Loucy (cell line): ENCODE data around the gene CERS5.

ENCODE experiments used
- H2AFZ ChIP-seq: fragments of 200-600 bp; sonication (generic); 2 replicates; pipeline ENCODE4 v1.6.0; 2016; ENCODE audit warnings: antibody characterized with exemption, mild to moderate bottlenecking, low read length, moderate library complexity
- H3F3A ChIP-seq: fragments of 200-600 bp; 2 replicates; pipeline ENCODE4 v1.6.0; 2016; ENCODE audit warnings: antibody characterized with exemption, low read depth, mild to moderate bottlenecking
- H3K27me3 ChIP-seq: fragments of 200-600 bp; sonication (generic); 2 replicates; pipeline ENCODE4 v1.6.1; 2014; ENCODE audit warnings: low read length, mild to moderate bottlenecking; ENCODE audit not compliant: insufficient read depth, poor library complexity, severe bottlenecking
- H3K36me3 ChIP-seq: fragments of 200-600 bp; sonication (generic); 2 replicates; pipeline ENCODE4 v1.6.1; 2016; ENCODE audit warnings: low read length; ENCODE audit not compliant: insufficient read depth
- H3K4me1 ChIP-seq: fragments of 200-600 bp; sonication (generic); 2 replicates; pipeline ENCODE4 v1.5.1; 2014; ENCODE audit warnings: low read length, mild to moderate bottlenecking; ENCODE audit not compliant: insufficient read depth, poor library complexity, severe bottlenecking
- H3K4me2 ChIP-seq: fragments of 200-600 bp; sonication (generic); 2 replicates; pipeline ENCODE4 v1.6.0; 2014; ENCODE audit warnings: antibody characterized with exemption, low read length, low read depth, mild to moderate bottlenecking; ENCODE audit not compliant: poor library complexity, severe bottlenecking
- H3K4me3 ChIP-seq: fragments of 200-600 bp; sonication (generic); 2 replicates; pipeline ENCODE4 v1.5.1; 2014; ENCODE audit warnings: low read length, mild to moderate bottlenecking, mixed read lengths; ENCODE audit not compliant: poor library complexity, severe bottlenecking
- H3K79me2 ChIP-seq: fragments of 200-600 bp; sonication (generic); 2 replicates; pipeline ENCODE4 v1.6.1; 2014; ENCODE audit warnings: low read length; ENCODE audit not compliant: insufficient read depth
- H3K9ac ChIP-seq: fragments of 200-600 bp; sonication (generic); 2 replicates; pipeline ENCODE4 v1.6.0; 2014; ENCODE audit warnings: mild to moderate bottlenecking, low read depth, low read length, moderate library complexity; ENCODE audit not compliant: poor library complexity, severe bottlenecking
- H3K9me2 ChIP-seq: fragments of 200-600 bp; sonication (generic); replicated peaks from 2 replicates; pipeline ENCODE4 v1.6.1; 2016; ENCODE audit warnings: low read depth, low read length, mixed read lengths
- H3K9me3 ChIP-seq: fragments of 200-600 bp; sonication (generic); 2 replicates; pipeline ENCODE4 v1.6.1; 2014; ENCODE audit warnings: mild to moderate bottlenecking, antibody characterized with exemption, low read length, low read depth; ENCODE audit not compliant: insufficient read depth
- H4K20me1 ChIP-seq: fragments of 200-600 bp; sonication (generic); 2 replicates; pipeline ENCODE4 v1.6.0; 2014; ENCODE audit warnings: antibody characterized with exemption, low read length, mild to moderate bottlenecking; ENCODE audit not compliant: insufficient read depth, poor library complexity, severe bottlenecking
- CTCF ChIP-seq: fragments of 200-600 bp; sonication (generic); conservative IDR thresholded peaks from 2 replicates; pipeline ENCODE4 v1.5.1; 2014; ENCODE audit warnings: mild to moderate bottlenecking, antibody characterized with exemption, low read length
- EZH2phosphoT487 ChIP-seq: fragments of 200-600 bp; IDR thresholded peaks from 2 replicates; pipeline ENCODE4 v1.6.1; 2018; ENCODE audit warnings: antibody characterized with exemption, mild to moderate bottlenecking, moderate library complexity, borderline replicate concordance

CERS5 gene

GRCh38 chr12:50192908-50193307, 25.7 kb upstream of the CERS5 start:
- no peaks in the 10 kb centered on the region for H3K9me2 ChIP-seq
- H3K9me3 ChIP-seq = no peaks in the 10 kb centered on the region
- H3K27me3 ChIP-seq = no peaks in the 10 kb centered on the region
- H3K36me3 ChIP-seq = peaks cover 11% of the 10 kb centered on the region; the same call in 1 of the 2 replicates
- H3K4me1 ChIP-seq = peaks cover 40% of the 10 kb centered on the region
- H2AFZ ChIP-seq = no peak overlapping the region
- H3K9ac ChIP-seq = no peak overlapping the region
- H3K4me3 ChIP-seq = no peak overlapping the region
- no peak overlapping the region for H3K4me2 ChIP-seq
- H3K79me2 ChIP-seq = no peaks in the 10 kb centered on the region
- no peak for TF ChIP-seq EZH2phosphoT487
- TF ChIP-seq CTCF = no peak
- H4K20me1 ChIP-seq = no peaks in the 10 kb centered on the region
- peaks cover 9% of the 10 kb centered on the region for H3F3A ChIP-seq

DNA sequence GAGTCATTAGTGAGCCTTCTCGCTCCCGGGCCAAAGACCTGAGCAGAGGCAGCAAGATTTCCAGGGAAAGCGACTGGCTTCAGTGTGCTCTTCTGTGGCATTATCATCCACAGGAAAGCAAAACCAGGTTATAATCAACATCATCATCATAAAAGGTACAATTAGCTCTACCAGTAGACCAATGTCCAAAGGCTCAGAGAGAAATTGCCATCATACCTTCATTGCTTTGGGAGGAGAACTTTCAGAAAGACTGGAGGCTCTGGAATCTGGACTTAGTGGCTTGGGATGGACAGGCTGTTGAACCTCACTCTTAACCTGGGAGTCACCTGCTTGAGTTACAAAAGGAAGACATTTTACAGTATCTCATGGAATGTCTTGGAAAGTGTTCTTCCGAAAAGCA, 25.1 kb upstream of the CERS5 start:
- Histone ChIP-seq H4K20me1 (no peaks in the 10 kb centered on the region), H3K4me3 (no peak overlapping the region), H3K9me2 (no peaks in the 10 kb centered on the region), H3F3A (peaks cover 9% of the 10 kb centered on the region), H3K79me2 (no peaks in the 10 kb centered on the region), H3K9ac (no peak overlapping the region), H3K36me3 (peaks cover 11% of the 10 kb centered on the region; the same call in 1 of the 2 replicates), H3K9me3 (no peaks in the 10 kb centered on the region), H3K4me2 (no peak overlapping the region), H3K27me3 (no peaks in the 10 kb centered on the region), H2AFZ (no peak overlapping the region), H3K4me1 (peaks cover 40% of the 10 kb centered on the region)
- no peak for TF ChIP-seq CTCF
- no peak for TF ChIP-seq EZH2phosphoT487

- Histone ChIP-seq H3K36me3 (peaks cover 11% of the 10 kb centered on the region; the same call in 1 of the 2 replicates), H3K4me3 (no peak overlapping the region), H3K9me2 (no peaks in the 10 kb centered on the region), H3K79me2 (no peaks in the 10 kb centered on the region), H3K4me1 (peaks cover 40% of the 10 kb centered on the region), H3K9me3 (no peaks in the 10 kb centered on the region), H4K20me1 (no peaks in the 10 kb centered on the region), H3K27me3 (no peaks in the 10 kb centered on the region), H3F3A (peaks cover 4% of the 10 kb centered on the region), H2AFZ (no peak overlapping the region), H3K4me2 (no peak overlapping the region), H3K9ac (no peak overlapping the region)
- TF ChIP-seq EZH2phosphoT487 (no peak), CTCF (no peak)
These were observed 23.7 kb upstream of the CERS5 start for GRCh38 chr12:50190859-50191258.
